HG02571 (cell line): ENCODE data around the gene GRIK1.

ENCODE experiments used
- ATAC-seq: cut with Tn5 transposase; IDR thresholded peaks from one replicate; pipeline ENCODE4 v1.9.1; 2021; ENCODE audit warnings: mild to moderate bottlenecking, moderate library complexity; ENCODE audit not compliant: unreplicated experiment

The GRIK1 gene

GRCh38 chr21:29676395-29676794, 263.4 kb downstream of the GRIK1 start:
- no peak for ATAC-seq

- ATAC-seq = no peak
Measured at GRCh38 chr21:29675451-29675850, 264.3 kb downstream of the GRIK1 start.

- no peak for ATAC-seq
Measured at GRCh38 chr21:29674343-29674742, 265.5 kb downstream of the GRIK1 start.

DNA sequence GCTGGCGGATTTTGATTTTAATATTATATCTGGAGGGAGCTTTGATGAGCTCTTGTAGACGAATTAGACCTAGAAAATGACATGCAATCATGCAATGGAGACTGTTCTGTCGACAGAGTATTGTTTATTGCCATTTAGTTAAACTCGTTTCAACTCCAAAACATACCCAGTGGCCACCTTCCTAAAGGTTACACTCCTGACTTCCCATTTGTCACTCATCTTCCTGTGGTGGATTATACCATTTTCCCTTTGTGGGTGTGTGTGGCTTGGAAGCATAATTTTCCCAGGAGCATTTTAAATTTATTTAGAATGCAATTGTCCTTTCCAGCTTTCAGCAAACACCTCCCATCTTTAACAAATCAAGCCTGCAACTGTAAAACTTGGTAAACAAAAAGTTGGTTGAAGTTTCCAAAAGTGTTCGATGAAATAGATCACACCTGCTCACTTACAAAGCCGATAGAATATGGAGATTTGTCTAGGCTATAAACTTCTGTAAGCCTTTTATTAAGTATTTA, 266.6 kb downstream of the GRIK1 start:
- ATAC-seq = no peak

DNA sequence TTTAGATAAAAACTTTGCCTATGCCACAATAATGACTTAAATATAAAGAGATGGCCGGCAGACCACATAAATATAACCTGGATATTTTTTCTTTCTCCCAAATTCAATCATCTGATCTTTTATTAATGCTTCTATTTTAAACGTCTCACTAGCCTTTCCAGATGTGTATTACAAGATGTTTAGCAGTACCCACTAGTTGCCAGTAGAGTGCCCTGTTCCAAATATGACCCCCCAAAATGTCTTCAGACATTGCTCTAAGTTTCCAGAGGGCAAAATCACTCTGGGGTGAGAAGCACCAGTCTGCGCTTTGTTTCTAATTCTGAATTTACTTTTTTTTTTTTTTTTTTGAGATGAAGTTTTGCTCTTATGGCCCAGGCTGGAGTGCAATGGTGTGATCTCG, 268.1 kb downstream of the GRIK1 start:
- no peak for ATAC-seq

DNA sequence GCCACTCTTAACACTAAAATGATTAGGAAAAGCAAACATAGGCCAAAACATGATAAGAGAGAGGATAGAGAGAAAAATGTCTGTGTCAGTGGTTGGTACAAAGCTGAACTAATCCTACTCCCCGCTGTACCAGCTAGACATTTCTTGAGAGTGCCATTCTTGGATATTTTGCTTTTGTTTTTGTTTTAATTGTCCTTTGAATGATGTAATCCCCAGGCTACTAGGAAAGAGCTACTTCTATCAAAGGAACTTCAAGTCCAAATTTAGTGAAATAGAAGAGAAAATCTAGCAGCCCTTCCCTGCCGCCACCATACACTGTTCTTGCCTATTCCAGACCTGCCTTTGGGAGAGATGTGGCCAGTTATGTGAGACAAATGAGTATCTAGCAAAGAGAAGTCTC, 269.6 kb downstream of the GRIK1 start:
- ATAC-seq = no peak

DNA sequence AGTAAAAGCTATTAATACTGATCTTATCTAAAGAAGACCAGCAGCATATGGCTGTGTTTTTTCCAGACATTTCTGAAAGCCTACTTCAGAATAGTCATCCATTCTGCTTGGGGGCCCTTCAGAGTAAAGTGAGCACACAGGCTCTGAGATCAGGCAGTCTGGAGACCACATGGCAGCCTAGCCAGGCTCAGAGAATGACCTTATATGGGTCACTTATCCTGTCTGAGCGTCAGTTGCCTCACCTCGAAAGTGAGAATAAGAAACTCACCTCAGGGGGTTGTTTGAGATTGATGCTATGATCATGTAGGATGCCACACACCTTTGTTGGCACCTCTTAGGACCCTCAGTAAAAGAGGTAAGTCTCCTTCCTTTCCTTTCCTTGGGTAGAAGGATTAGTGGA, 270.4 kb downstream of the GRIK1 start:
- no peak for ATAC-seq

DNA sequence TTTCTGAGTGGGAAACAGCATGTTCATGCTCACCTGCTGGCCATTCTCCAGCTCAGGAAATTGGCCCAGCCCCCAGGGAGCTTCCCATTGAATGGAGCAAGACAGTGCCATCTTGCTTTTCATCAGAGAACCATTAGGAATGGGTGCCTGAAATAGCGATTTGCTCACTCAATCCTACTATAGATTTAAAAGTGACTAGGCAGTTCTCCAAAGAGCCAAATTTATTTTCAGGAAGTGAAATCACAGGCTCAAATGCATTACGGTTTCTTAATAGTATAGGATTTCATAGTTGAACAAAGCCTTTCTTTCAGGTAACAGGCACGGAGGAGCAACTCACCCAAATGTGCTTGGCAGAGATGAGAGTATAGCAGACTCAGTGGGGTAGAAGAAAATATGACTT, 272.1 kb downstream of the GRIK1 start:
- ATAC-seq = no peak

- ATAC-seq = no peak
Measured at GRCh38 chr21:29664615-29665014, 275.2 kb downstream of the GRIK1 start.

- no peak for ATAC-seq
Measured at GRCh38 chr21:29661672-29662442, 277.9 kb downstream of the GRIK1 start.

- no peak for ATAC-seq
Measured at GRCh38 chr21:29660047-29660720, 279.6 kb downstream of the GRIK1 start.

- ATAC-seq = no peak
Measured at GRCh38 chr21:29658934-29659203, 280.9 kb downstream of the GRIK1 start.

DNA sequence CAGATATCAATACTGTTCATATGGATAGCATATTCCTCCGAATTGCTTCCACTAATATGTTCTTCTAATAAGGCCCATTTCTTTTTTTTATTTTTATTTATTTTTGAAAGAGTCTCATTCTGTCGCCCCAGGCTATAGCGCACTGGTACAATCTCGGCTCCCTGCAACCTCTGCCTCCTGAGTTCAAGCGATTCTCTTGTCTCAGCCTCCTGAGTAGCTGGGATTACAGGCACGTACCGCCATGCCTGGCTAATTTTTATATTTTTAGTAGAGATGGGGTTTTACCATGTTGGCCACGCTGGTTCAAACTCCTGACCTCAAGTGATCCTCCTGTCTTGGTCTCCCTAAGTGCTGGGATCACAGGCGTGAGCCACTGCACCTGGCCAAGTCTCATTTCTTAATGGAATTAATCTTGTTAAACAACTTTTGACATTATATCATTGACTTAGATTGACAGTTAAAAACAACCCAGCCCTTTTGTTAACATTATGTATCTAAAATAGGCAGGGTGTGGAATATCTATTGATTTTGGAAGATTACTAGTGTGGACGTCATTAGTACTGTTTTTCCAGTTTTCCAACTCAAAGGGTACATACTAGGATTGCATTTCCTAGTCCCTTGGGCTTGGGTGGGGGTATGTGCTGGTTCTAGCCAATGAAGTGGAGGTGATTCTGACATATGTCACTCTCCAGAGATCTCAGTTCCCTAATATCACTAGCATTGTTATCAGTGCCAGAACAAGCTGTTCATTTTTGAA, 281.4 kb downstream of the GRIK1 start:
- ATAC-seq = no peak

- ATAC-seq = no peak
Measured at GRCh38 chr21:29657240-29657989, 282.4 kb downstream of the GRIK1 start.

DNA sequence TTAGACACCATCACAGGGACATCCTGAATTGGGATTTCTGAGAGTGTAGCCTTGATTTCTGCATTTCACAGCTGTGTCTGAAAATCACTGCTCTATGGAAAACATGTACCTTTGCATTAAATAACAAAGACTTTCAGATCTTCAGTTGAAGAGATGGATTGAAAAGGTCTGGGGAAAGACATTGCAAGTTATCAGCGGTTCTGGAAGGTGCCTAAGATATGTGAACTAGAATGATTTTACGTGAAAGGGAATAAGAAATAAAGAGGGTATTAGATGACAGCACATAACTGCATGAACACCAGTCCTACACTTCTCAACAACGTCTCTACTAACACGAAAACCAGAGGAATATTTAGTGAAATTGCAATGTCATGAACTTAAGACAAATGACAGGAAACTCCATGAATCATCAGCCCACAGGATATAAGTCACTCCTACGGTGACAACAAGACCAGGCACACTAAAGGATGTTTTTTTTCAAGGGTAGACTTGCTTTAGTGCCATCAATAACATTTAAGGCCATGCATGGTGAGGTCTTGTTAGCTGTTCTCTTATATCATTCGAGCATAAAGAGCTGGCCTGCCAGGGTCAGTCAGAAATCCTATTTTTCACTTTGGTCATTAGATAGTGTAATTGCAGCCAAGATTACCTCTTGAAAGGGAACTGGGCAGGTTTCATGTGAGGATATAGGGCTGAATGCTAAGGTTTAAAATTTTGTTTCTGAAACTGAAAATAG, 283.1 kb downstream of the GRIK1 start:
- no peak for ATAC-seq

DNA sequence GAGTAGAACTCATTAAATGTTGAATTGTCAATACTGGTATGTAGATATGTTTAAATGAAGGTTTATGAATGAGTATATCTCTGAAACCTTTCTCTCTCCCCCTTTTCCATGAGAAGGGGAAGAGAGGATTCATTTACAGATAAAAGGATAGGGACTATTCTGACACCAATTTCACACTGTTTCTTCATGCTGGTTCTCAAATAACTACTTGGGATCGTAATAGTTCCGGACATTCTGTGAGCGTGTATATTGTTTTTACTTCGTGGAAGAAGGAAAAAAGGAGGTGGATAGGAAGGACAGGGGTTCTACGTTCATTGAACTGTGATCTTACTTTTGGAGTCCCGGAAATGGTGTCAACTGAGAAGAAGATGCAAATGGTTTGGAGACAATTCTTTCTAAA, 284.2 kb downstream of the GRIK1 start:
- no peak for ATAC-seq

DNA sequence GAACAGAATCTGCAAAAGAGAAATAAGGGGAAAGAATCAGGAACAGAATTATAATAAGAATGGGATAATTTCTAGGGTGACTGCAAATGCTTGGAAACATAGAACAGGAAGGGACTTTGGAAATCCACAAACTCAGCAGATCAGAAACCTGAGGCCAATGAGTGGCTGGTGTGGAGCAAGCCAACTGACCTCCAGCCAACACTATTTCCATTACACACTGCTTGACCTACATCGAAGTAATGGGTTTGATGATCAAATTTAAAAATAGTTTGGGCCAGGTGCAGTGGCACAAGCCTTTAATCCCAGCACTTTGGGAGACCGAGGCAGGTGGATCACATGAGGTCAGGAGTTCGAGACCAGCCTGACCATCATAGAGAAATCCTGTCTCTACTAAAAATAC, 284.9 kb downstream of the GRIK1 start:
- ATAC-seq = no peak

DNA sequence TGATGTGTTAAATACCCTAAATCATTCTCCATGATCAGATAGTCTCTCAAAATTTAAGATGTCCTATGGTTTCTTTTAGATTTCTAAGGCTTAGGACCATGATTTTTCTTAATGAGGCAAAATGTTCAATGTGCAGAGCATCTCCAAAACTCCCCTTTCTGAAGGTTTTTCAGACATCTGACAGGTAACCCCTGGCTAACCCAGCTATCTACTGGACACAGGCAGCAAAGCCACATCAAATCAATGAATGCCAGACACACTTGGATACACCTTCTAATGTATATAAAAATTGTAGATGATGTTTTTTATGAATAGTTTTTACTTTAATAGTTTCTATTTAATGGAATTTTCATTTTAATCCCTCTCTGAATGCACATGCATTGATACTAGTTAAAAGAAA, 285.6 kb downstream of the GRIK1 start:
- no peak for ATAC-seq

- ATAC-seq = no peak
Measured at GRCh38 chr21:29650523-29651022, 289.2 kb downstream of the GRIK1 start.

DNA sequence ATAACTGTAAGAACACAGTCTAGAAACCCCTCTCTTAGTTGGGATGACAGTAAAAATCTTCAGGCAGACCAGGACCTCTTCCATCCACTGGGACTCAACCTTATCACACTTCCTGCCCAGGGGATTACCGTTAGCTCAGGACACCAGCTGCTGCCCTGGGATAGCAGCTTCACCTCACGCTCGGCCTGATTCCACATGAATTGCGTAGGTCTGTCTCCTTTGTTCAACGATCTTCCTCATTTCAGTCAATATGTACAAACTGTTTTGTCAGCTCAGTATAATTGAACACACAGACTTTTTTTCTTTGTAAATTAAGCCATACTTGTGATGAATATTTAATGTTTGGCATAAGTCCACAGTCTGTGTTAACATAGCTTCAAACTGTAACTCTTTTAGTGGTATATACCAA, 290.4 kb downstream of the GRIK1 start:
- no peak for ATAC-seq
